Bronchial epithelial cell (primary cell): ENCODE results near the gene LRRC57. TPM values are rescaled to one million over a fixed set of nuclear protein-coding genes. Genes with fewer than 3 reads are reported as not detected.

ENCODE experiments used
- DNase-seq: peaks from one replicate; pipeline ENCODE4 v3.0.0-alpha.2; 2010; ENCODE audit warnings: low read depth
- FAIRE-seq: peaks from 2 replicates; lab custom pipeline; 2011; peaks lifted over from hg19 to GRCh38; lab: Jason Lieb, UNC
- H3K27me3 ChIP-seq: 2 replicates; pipeline ENCODE4 v1.5.1; 2011; ENCODE audit warnings: low read length; ENCODE audit not compliant: control insufficient read depth, insufficient read depth
- H3K36me3 ChIP-seq: 2 replicates; pipeline ENCODE4 v1.5.1; 2011; ENCODE audit warnings: low read length; ENCODE audit not compliant: control insufficient read depth, insufficient read depth
- H3K4me3 ChIP-seq: 2 replicates; pipeline ENCODE4 v1.5.1; 2011; ENCODE audit warnings: mild to moderate bottlenecking, low read depth, low read length, control low read depth
- total RNA-seq: library from RNA; depleted of rRNA; stranded (reverse); fragments of >200 nt; gene quantifications from 2 replicates; pipeline ENCODE4 v1.2.1, GENCODE V29; 2014
- TF ChIP-seq, protein P1 (sequence below): IDR thresholded peaks from 2 replicates; pipeline ENCODE4 v1.5.1; 2011; ENCODE audit warnings: mild to moderate bottlenecking, moderate library complexity, low read length, control low read depth, inconsistent platforms; ENCODE audit not compliant: insufficient read depth, severe bottlenecking

Gene LRRC57
- total RNA-seq, 1 donor from 2014 or later: 17.1 TPM

GRCh38 chr15:42591238-42591934 is 42.8 kb upstream of the LRRC57 start:
- no peak for FAIRE-seq
- no peak overlapping the region for H3K4me3 ChIP-seq
- TF ChIP-seq, protein P1, sequence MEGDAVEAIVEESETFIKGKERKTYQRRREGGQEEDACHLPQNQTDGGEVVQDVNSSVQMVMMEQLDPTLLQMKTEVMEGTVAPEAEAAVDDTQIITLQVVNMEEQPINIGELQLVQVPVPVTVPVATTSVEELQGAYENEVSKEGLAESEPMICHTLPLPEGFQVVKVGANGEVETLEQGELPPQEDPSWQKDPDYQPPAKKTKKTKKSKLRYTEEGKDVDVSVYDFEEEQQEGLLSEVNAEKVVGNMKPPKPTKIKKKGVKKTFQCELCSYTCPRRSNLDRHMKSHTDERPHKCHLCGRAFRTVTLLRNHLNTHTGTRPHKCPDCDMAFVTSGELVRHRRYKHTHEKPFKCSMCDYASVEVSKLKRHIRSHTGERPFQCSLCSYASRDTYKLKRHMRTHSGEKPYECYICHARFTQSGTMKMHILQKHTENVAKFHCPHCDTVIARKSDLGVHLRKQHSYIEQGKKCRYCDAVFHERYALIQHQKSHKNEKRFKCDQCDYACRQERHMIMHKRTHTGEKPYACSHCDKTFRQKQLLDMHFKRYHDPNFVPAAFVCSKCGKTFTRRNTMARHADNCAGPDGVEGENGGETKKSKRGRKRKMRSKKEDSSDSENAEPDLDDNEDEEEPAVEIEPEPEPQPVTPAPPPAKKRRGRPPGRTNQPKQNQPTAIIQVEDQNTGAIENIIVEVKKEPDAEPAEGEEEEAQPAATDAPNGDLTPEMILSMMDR: peak; percentile 22
- H3K27me3 ChIP-seq: no peaks in the 10 kb centered on the region
- DNase-seq: peak; percentile 31
- no peaks in the 10 kb centered on the region for H3K36me3 ChIP-seq

DNA sequence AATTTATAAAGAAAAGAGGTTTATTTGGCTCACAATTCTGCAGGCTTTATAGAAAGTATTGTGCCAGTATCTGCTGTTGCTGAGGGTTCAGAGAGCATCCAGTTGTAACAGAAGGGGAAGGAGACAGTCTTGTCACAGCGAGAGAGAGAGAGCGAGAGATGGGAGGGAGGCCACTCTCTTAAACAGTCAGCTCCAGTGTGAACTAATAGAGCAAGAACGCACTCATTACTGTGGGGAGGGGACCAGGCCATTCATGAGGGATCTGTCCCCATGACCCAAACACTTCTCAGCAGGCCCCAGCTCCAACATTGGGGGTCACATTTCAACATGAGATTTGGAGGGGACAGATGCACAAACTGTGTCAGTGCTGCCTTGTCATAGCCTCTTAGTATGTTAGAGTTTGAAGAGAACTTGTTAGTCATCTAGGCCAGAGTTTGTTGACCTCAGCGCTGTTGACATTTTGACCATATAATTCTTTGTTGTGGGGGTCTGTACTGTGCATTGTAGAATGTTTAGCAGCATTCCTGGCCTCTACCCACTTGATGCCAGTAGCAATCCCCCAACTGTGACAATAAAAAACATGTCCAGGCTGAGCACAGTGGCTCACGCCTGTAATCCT is 42.1 kb upstream of the LRRC57 start:
- FAIRE-seq: no peak
- Histone ChIP-seq H3K36me3 (no peaks in the 10 kb centered on the region), H3K27me3 (no peaks in the 10 kb centered on the region), H3K4me3 (no peak overlapping the region)
- TF ChIP-seq, protein P1: no peak
- DNase-seq: no peak

- H3K36me3 ChIP-seq: no peaks in the 10 kb centered on the region
- no peak for FAIRE-seq
- H3K4me3 ChIP-seq: no peak overlapping the region
- TF ChIP-seq, protein P1: no peak
- DNase-seq: no peak
- peaks cover 1% of the 10 kb centered on the region for H3K27me3 ChIP-seq
These were observed 35.6 kb upstream of the LRRC57 start for GRCh38 chr15:42584031-42584765.

GRCh38 chr15:42582569-42583375 is 34.2 kb upstream of the LRRC57 start:
- FAIRE-seq (no peak), DNase-seq (no peak)
- no peak overlapping the region for H3K4me3 ChIP-seq
- TF ChIP-seq, protein P1: no peak
- peaks cover 1% of the 10 kb centered on the region for H3K27me3 ChIP-seq
- H3K36me3 ChIP-seq: no peaks in the 10 kb centered on the region

- Histone ChIP-seq H3K4me3 (peak overlapping the region; percentile 41), H3K27me3 (peaks cover 1% of the 10 kb centered on the region), H3K36me3 (no peaks in the 10 kb centered on the region)
- TF ChIP-seq, protein P1: no peak
- DNase-seq: peak; percentile 57
- FAIRE-seq: no peak
These were observed 32.7 kb upstream of the LRRC57 start for GRCh38 chr15:42581272-42581730.
